GM18909 (cell line): ENCODE measurements around the gene EIF3F.

ENCODE experiments used
- ATAC-seq: cut with Tn5 transposase; IDR thresholded peaks from one replicate; pipeline ENCODE4 v1.9.1; 2021; ENCODE audit warnings: mild to moderate bottlenecking; ENCODE audit not compliant: unreplicated experiment, poor library complexity

Gene EIF3F

GRCh38 chr11:8036002-8036802, 49.1 kb downstream of the EIF3F start:
- ATAC-seq, result no peak

DNA sequence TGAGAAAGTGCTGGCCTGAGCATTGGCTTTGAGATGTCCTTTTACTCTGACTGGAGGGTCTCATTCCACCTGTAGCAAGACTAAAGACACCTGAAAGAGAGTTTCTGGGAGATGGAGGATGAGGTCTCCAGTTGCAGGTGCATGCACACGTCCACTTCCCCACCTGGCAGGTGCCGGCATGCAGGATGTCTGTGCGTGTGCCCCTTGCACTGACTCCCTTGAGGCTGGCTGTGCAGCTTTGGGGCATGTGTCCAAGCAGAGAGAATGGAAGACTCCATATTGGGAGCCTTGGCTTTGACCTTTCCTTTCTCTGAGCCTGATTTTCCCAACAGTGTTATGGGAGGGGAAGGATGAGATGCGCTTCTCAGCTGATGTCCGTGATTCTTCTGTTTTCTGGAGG, 49.8 kb downstream of the EIF3F start:
- no peak for ATAC-seq

DNA sequence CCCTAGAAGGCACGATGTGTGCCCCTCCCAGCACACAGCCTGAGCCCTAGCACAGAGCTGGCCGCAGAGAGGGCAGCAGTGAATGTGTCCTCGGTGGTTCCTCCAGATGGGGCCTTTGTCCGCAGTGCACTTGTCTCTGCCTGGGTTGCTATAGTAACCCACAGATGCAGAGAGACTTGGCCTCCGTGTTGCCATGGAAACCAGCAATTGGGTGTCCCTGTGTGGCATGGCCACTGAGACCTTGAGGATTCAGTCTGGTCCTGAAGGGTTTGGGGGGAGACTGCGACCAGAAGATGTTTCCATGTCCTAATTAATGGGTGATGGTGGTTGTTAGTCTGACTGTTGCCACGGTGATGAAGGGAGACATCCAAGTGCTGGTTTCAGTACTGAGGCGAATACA, 51.3 kb downstream of the EIF3F start:
- ATAC-seq, result no peak

DNA sequence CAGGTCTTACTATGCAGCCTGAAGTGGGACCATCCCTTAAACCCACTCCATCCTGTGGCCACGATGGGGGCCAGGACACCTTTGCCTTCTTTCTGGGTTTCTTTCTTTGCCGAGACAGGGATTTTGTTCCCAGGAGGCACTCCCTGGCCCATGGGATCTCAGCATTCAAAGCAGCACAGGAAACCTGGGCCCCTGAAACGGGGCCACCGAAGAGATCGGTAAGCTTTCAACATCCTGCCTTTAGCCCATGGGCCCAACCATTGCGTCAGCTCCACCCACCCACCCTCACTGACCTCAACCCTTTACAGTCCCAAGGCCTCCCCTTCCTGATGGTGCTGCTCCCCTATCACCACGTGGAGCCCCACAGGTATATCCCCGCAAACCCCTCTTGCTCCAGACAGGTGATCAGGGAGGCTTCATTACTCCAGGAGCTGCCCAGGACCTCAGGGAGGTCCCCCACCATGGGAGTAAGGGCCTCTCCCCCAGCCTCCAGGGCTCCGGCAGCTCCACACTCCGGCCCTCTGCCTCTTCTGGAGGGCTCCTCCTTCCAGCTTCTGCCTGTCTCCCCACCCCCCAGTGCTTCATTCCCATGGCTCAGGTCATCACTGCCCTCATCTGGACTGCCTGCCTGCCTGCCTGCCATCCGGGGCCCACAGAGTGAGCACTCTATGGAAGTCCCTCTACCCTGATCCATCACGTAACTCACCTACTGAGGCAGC, 51.8 kb downstream of the EIF3F start:
- ATAC-seq, result no peak

GRCh38 chr11:8039530-8040260, 52.6 kb downstream of the EIF3F start:
- no peak for ATAC-seq

- ATAC-seq, result no peak
Observed at GRCh38 chr11:8040261-8040920, 53.3 kb downstream of the EIF3F start.

DNA sequence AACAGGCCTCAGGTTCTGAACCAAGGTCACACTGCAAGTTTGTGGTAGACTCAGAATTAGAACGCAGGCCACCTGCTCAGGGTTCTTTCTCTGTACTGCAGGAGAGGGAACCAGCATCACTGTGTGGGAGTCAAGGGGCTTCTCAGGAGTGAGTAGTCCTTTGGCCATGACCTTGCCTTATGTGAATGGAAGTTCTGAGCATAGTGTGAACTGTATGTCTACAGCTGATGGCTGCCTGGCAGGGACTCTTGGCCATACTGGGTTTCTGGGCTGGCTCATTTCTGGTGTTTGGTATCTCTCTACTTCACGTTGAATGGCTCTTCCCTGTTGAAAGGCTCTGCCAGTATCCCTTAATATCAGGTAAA, 53.8 kb downstream of the EIF3F start:
- ATAC-seq, result no peak

GRCh38 chr11:8041576-8041975, 54.4 kb downstream of the EIF3F start:
- ATAC-seq, result no peak

- no peak for ATAC-seq
Observed at GRCh38 chr11:8043756-8044155, 56.6 kb downstream of the EIF3F start.

GRCh38 chr11:8045839-8046238, 58.7 kb downstream of the EIF3F start:
- ATAC-seq, result no peak

DNA sequence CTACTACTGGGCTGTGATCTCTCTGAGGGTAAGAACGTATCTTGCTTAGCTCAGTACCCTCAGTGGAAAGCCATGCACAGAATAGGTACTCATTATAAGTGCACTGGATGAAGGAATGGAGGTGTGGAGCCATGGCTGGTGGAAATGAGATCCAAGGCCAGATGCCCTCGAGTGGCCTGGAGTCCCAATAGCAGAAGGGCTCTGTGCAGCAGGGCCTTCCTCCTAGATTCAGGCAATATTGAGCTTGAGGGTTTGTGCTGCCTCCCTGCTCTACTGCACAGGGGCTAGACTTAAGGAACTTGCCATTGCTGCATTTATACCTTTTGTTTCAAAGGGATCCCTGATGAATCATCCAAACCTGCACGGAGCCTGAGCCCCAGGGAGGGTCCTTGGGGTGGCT, 60.2 kb downstream of the EIF3F start:
- no peak for ATAC-seq

- ATAC-seq, result no peak
Observed at GRCh38 chr11:8049084-8049483, 61.9 kb downstream of the EIF3F start.
